ENCODE measurements around the gene LCA5.
"Not testable (repeated sequence)": the region's sequence is repeated elsewhere in the genome, so short reads cannot be mapped to it uniquely, and the experiment has no call there.

LCA5 gene

GRCh38 chr6:79467716-79468115, 69.5 kb downstream of the LCA5 start:
- Histone ChIP-seq H3K4me1 (ENCODE audit: insufficient read depth, low read length) (peaks cover 33% of the 10 kb centered on the region), H3K36me3 (ENCODE audit: insufficient read depth, low read length) (no peaks in the 10 kb centered on the region), H3K9me3 (ENCODE audit: insufficient read depth, low read depth, low read length) (no peaks in the 10 kb centered on the region), H3K27me3 (ENCODE audit: insufficient read depth, low read length) (no peaks in the 10 kb centered on the region), H3K27ac (ENCODE audit: low read depth, low read length) (no peak overlapping the region), H3K9ac (ENCODE audit: low read depth, low read length) (no peak overlapping the region), H3K4me3 (ENCODE audit: low read length) (no peak overlapping the region)
- 4% methylated on average over 2 of the region's 2 CpGs for WGBS

- H3K9me3 ChIP-seq (ENCODE audit: insufficient read depth, low read depth, low read length), result no peaks in the 10 kb centered on the region
- no peaks in the 10 kb centered on the region for H3K27me3 ChIP-seq (ENCODE audit: insufficient read depth, low read length)
- peaks cover 42% of the 10 kb centered on the region for H3K4me1 ChIP-seq (ENCODE audit: insufficient read depth, low read length)
- no peak overlapping the region for H3K4me3 ChIP-seq (ENCODE audit: low read length)
- no peak overlapping the region for H3K9ac ChIP-seq (ENCODE audit: low read depth, low read length)
- 37% methylated on average over 4 of the region's 6 CpGs for WGBS
- no peaks in the 10 kb centered on the region for H3K36me3 ChIP-seq (ENCODE audit: insufficient read depth, low read length)
- no peak overlapping the region for H3K27ac ChIP-seq (ENCODE audit: low read depth, low read length)
Observed at GRCh38 chr6:79466207-79466834, 70.9 kb downstream of the LCA5 start.

- Histone ChIP-seq H3K27me3 (ENCODE audit: insufficient read depth, low read length) (no peaks in the 10 kb centered on the region), H3K9me3 (ENCODE audit: insufficient read depth, low read depth, low read length) (no peaks in the 10 kb centered on the region), H3K27ac (ENCODE audit: low read depth, low read length) (no peak overlapping the region), H3K36me3 (ENCODE audit: insufficient read depth, low read length) (no peaks in the 10 kb centered on the region), H3K4me3 (ENCODE audit: low read length) (no peak overlapping the region), H3K9ac (ENCODE audit: low read depth, low read length) (no peak overlapping the region), H3K4me1 (ENCODE audit: insufficient read depth, low read length) (peaks cover 42% of the 10 kb centered on the region)
- WGBS, result 62% methylated on average over 4 of the region's 4 CpGs
Observed at GRCh38 chr6:79465381-79465780, 71.8 kb downstream of the LCA5 start.

GRCh38 chr6:79463621-79464050, 73.6 kb downstream of the LCA5 start:
- WGBS, result 51% methylated on average over 4 of the region's 4 CpGs
- peak overlapping the region; percentile 16; the same call in 1 of the 2 replicates for H3K9ac ChIP-seq (ENCODE audit: low read depth, low read length)
- peaks cover 42% of the 10 kb centered on the region for H3K4me1 ChIP-seq (ENCODE audit: insufficient read depth, low read length)

GRCh38 chr6:79461205-79461604, 76.0 kb downstream of the LCA5 start:
- 71% methylated on average over 3 of the region's 3 CpGs for WGBS
- Histone ChIP-seq H3K27ac (ENCODE audit: low read depth, low read length) (no peak overlapping the region), H3K27me3 (ENCODE audit: insufficient read depth, low read length) (no peaks in the 10 kb centered on the region), H3K4me1 (ENCODE audit: insufficient read depth, low read length) (peaks cover 42% of the 10 kb centered on the region), H3K36me3 (ENCODE audit: insufficient read depth, low read length) (no peaks in the 10 kb centered on the region), H3K9ac (ENCODE audit: low read depth, low read length) (no peak overlapping the region), H3K9me3 (ENCODE audit: insufficient read depth, low read depth, low read length) (no peaks in the 10 kb centered on the region), H3K4me3 (ENCODE audit: low read length) (no peak overlapping the region)

More at GRCh38 chr6:79463621-79464050, 73.6 kb downstream of the LCA5 start:
- Histone ChIP-seq H3K36me3 (ENCODE audit: insufficient read depth, low read length) (no peaks in the 10 kb centered on the region), H3K9me3 (ENCODE audit: insufficient read depth, low read depth, low read length) (no peaks in the 10 kb centered on the region), H3K27ac (ENCODE audit: low read depth, low read length) (peak overlapping the region; percentile 54; the same call in 1 of the 2 replicates), H3K27me3 (ENCODE audit: insufficient read depth, low read length) (no peaks in the 10 kb centered on the region), H3K4me3 (ENCODE audit: low read length) (no peak overlapping the region; the same call in 1 of the 2 replicates)

- no peaks in the 10 kb centered on the region for H3K4me1 ChIP-seq (ENCODE audit: insufficient read depth, low read length)
- H3K9me3 ChIP-seq (ENCODE audit: insufficient read depth, low read depth, low read length), result no peaks in the 10 kb centered on the region
- H3K4me3 ChIP-seq (ENCODE audit: low read length), result no peak overlapping the region
- H3K36me3 ChIP-seq (ENCODE audit: insufficient read depth, low read length), result no peaks in the 10 kb centered on the region
- no peak overlapping the region for H3K27ac ChIP-seq (ENCODE audit: low read depth, low read length)
- H3K9ac ChIP-seq (ENCODE audit: low read depth, low read length), result no peak overlapping the region
- H3K27me3 ChIP-seq (ENCODE audit: insufficient read depth, low read length), result no peaks in the 10 kb centered on the region
- 92% methylated on average over 1 of the region's 1 CpG for WGBS
Observed at GRCh38 chr6:79455446-79455845, 81.8 kb downstream of the LCA5 start.

- Histone ChIP-seq H3K4me1 (ENCODE audit: insufficient read depth, low read length) (no peaks in the 10 kb centered on the region), H3K4me3 (ENCODE audit: low read length) (no peak overlapping the region), H3K9me3 (ENCODE audit: insufficient read depth, low read depth, low read length) (no peaks in the 10 kb centered on the region), H3K27ac (ENCODE audit: low read depth, low read length) (no peak overlapping the region), H3K27me3 (ENCODE audit: insufficient read depth, low read length) (no peaks in the 10 kb centered on the region), H3K36me3 (ENCODE audit: insufficient read depth, low read length) (no peaks in the 10 kb centered on the region), H3K9ac (ENCODE audit: low read depth, low read length) (no peak overlapping the region)
- 93% methylated on average over 3 of the region's 3 CpGs for WGBS
Observed at GRCh38 chr6:79453558-79454042, 83.6 kb downstream of the LCA5 start.

GRCh38 chr6:79450984-79451383, 86.2 kb downstream of the LCA5 start:
- WGBS, result 85% methylated on average over 7 of the region's 7 CpGs
- no peaks in the 10 kb centered on the region for H3K27me3 ChIP-seq (ENCODE audit: insufficient read depth, low read length)
- no peaks in the 10 kb centered on the region for H3K9me3 ChIP-seq (ENCODE audit: insufficient read depth, low read depth, low read length)
- no peaks in the 10 kb centered on the region for H3K4me1 ChIP-seq (ENCODE audit: insufficient read depth, low read length)
- no peak overlapping the region for H3K9ac ChIP-seq (ENCODE audit: low read depth, low read length)
- no peak overlapping the region for H3K27ac ChIP-seq (ENCODE audit: low read depth, low read length)
- no peaks in the 10 kb centered on the region for H3K36me3 ChIP-seq (ENCODE audit: insufficient read depth, low read length)
- H3K4me3 ChIP-seq (ENCODE audit: low read length), result no peak overlapping the region

GRCh38 chr6:79446006-79446405, 91.2 kb downstream of the LCA5 start:
- Histone ChIP-seq H3K27ac (ENCODE audit: low read depth, low read length) (no peak overlapping the region), H3K36me3 (ENCODE audit: insufficient read depth, low read length) (no peaks in the 10 kb centered on the region), H3K4me1 (ENCODE audit: insufficient read depth, low read length) (no peaks in the 10 kb centered on the region), H3K4me3 (ENCODE audit: low read length) (no peak overlapping the region), H3K9ac (ENCODE audit: low read depth, low read length) (no peak overlapping the region), H3K9me3 (ENCODE audit: insufficient read depth, low read depth, low read length) (peaks cover 7% of the 10 kb centered on the region), H3K27me3 (ENCODE audit: insufficient read depth, low read length) (no peaks in the 10 kb centered on the region)
- WGBS, result 89% methylated on average over 4 of the region's 4 CpGs

GRCh38 chr6:79443876-79444275, 93.4 kb downstream of the LCA5 start:
- H3K4me3 ChIP-seq (ENCODE audit: low read length); H3K9ac ChIP-seq (ENCODE audit: low read depth, low read length): not testable (repeated sequence)
- 88% methylated on average over 3 of the region's 3 CpGs for WGBS

GRCh38 chr6:79441192-79441591, 96.0 kb downstream of the LCA5 start:
- no peaks in the 10 kb centered on the region for H3K27me3 ChIP-seq (ENCODE audit: insufficient read depth, low read length)
- no peaks in the 10 kb centered on the region for H3K4me1 ChIP-seq (ENCODE audit: insufficient read depth, low read length)
- no peak overlapping the region for H3K27ac ChIP-seq (ENCODE audit: low read depth, low read length)
- H3K4me3 ChIP-seq (ENCODE audit: low read length), result no peak overlapping the region
- no peaks in the 10 kb centered on the region for H3K36me3 ChIP-seq (ENCODE audit: insufficient read depth, low read length)
- peaks cover 7% of the 10 kb centered on the region for H3K9me3 ChIP-seq (ENCODE audit: insufficient read depth, low read depth, low read length)
- no peak overlapping the region for H3K9ac ChIP-seq (ENCODE audit: low read depth, low read length)

More at GRCh38 chr6:79443876-79444275, 93.4 kb downstream of the LCA5 start:
- H3K4me1 ChIP-seq (ENCODE audit: insufficient read depth, low read length); H3K27ac ChIP-seq (ENCODE audit: low read depth, low read length); H3K36me3 ChIP-seq (ENCODE audit: insufficient read depth, low read length); H3K9me3 ChIP-seq (ENCODE audit: insufficient read depth, low read depth, low read length); H3K27me3 ChIP-seq (ENCODE audit: insufficient read depth, low read length): not testable (repeated sequence)

GRCh38 chr6:79440598-79440997, 96.6 kb downstream of the LCA5 start:
- Histone ChIP-seq H3K9me3 (ENCODE audit: insufficient read depth, low read depth, low read length) (peaks cover 7% of the 10 kb centered on the region), H3K27me3 (ENCODE audit: insufficient read depth, low read length) (no peaks in the 10 kb centered on the region), H3K9ac (ENCODE audit: low read depth, low read length) (no peak overlapping the region), H3K4me1 (ENCODE audit: insufficient read depth, low read length) (no peaks in the 10 kb centered on the region), H3K36me3 (ENCODE audit: insufficient read depth, low read length) (no peaks in the 10 kb centered on the region), H3K27ac (ENCODE audit: low read depth, low read length) (no peak overlapping the region), H3K4me3 (ENCODE audit: low read length) (no peak overlapping the region)
- 93% methylated on average over 1 of the region's 1 CpG for WGBS
